GM12878 (cell line): ENCODE measurements around the gene CD38. TPM values are rescaled to one million over a fixed set of nuclear protein-coding genes. Genes with fewer than 3 reads are reported as not detected.

ENCODE experiments used
- ATAC-seq: fragments of 200-7000 bp; cut with Tn5 transposase; 3 replicates; pipeline ENCODE4 v1.9.1; 2020; ENCODE audit warnings: mild to moderate bottlenecking, moderate library complexity
- BruUV-seq: library from RNA; stranded (reverse); fragments of 400-500 nt; replicated peaks from 2 replicates; lab custom pipeline; 2021; lab: Mats Ljungman, UMichigan
- CTCF ChIA-PET: fragments of 300-600 bp; sonication (Branson Sonifier 250); formaldehyde crosslinking; extraction: SDS; loops from one replicate; lab custom pipeline; 2021; ENCODE audit warnings: inconsistent platforms; lab: Yijun Ruan, JAX
- POLR2A ChIA-PET: fragments of 350-600 bp; formaldehyde crosslinking; extraction: SDS; loops from one replicate; lab custom pipeline; 2021; ENCODE audit warnings: inconsistent platforms; lab: Charles Lee
- RAD21 ChIA-PET: fragments of 300-600 bp; sonication (Branson Sonifier 250); formaldehyde crosslinking; loops from one replicate; lab custom pipeline; 2023; ENCODE audit warnings: antibody characterized with exemption; ENCODE audit not compliant: unreplicated experiment; lab: Charles Lee
- SMC1A ChIA-PET: fragments of 300-600 bp; sonication (Branson Sonifier 250); formaldehyde crosslinking; loops from one replicate; lab custom pipeline; 2023; ENCODE audit not compliant: unreplicated experiment, uncharacterized antibody; lab: Charles Lee
- DNase-seq: peaks from one replicate; pipeline ENCODE4 v3.0.0-alpha.2; 2011; ENCODE audit warnings: low read depth, low spot score
- FAIRE-seq: peaks from 3 replicates; lab custom pipeline; 2011; peaks lifted over from hg19 to GRCh38; lab: Jason Lieb, UNC
- H2AFZ ChIP-seq: 2 replicates; pipeline ENCODE4 v1.6.0; 2011; ENCODE audit warnings: low read depth, low read length, control low read depth; ENCODE audit not compliant: control insufficient read depth
- H3K27ac ChIP-seq: 2 replicates; pipeline ENCODE4 v1.5.1; 2011; ENCODE audit warnings: control low read depth; ENCODE audit not compliant: control insufficient read depth, insufficient read depth
- H3K27me3 ChIP-seq, 2 experiments: replicated peaks in 1 of 2; 2 replicates each; pipeline versions ENCODE4 v1.6.0 to v1.6.1; 2011; ENCODE audit warnings: low read length in 1 of 2; ENCODE audit not compliant: control insufficient read depth in 2 of 2, insufficient read depth in 2 of 2
- H3K36me3 ChIP-seq, 2 experiments: 2 replicates each; pipeline ENCODE4 v1.5.1; 2011; ENCODE audit warnings: low read length in 1 of 2; ENCODE audit not compliant: control insufficient read depth in 2 of 2, insufficient read depth in 2 of 2
- H3K4me1 ChIP-seq: 2 replicates; pipeline ENCODE4 v1.6.1; 2011; ENCODE audit warnings: mild to moderate bottlenecking, low read length, moderate library complexity, mixed read lengths; ENCODE audit not compliant: control insufficient read depth, insufficient read depth
- H3K4me2 ChIP-seq: 2 replicates; pipeline ENCODE4 v1.6.0; 2011; ENCODE audit warnings: control low read depth; ENCODE audit not compliant: control insufficient read depth, insufficient read depth
- H3K4me3 ChIP-seq: fragments of 200-600 bp; sonication (generic); 2 replicates; pipeline ENCODE4 v1.5.1; 2016
- H3K79me2 ChIP-seq: 2 replicates; pipeline ENCODE4 v1.6.0; 2011; ENCODE audit warnings: low read length; ENCODE audit not compliant: control insufficient read depth, insufficient read depth
- H3K9ac ChIP-seq: 2 replicates; pipeline ENCODE4 v1.8.0; 2011; ENCODE audit warnings: low read length, control low read depth, mixed read lengths; ENCODE audit not compliant: control insufficient read depth, insufficient read depth
- H3K9me3 ChIP-seq: replicated peaks from 3 replicates; pipeline ENCODE4 v1.5.1; 2011; ENCODE audit warnings: mild to moderate bottlenecking, low read length; ENCODE audit not compliant: control insufficient read depth, insufficient read depth
- H4K20me1 ChIP-seq: 2 replicates; pipeline ENCODE4 v1.6.0; 2011; ENCODE audit not compliant: control insufficient read depth, insufficient read depth
- BCL11A ChIP-seq: IDR thresholded peaks from 2 replicates; pipeline ENCODE4 v1.6.1; 2011; ENCODE audit warnings: low read depth, low read length
- BRCA1 ChIP-seq: IDR thresholded peaks from 2 replicates; pipeline ENCODE4 v1.6.1; 2011; ENCODE audit warnings: low read depth, low read length, improper control_type of control experiment
- CBFB ChIP-seq: IDR thresholded peaks from 2 replicates; pipeline ENCODE4 v1.6.1; 2016; ENCODE audit warnings: antibody characterized with exemption, low read depth
- CHD2 ChIP-seq: IDR thresholded peaks from 2 replicates; pipeline ENCODE4 v1.6.1; 2011; ENCODE audit warnings: low read depth, low read length, improper control_type of control experiment, borderline replicate concordance
- E4F1 ChIP-seq: fragments of 450-650 bp; IDR thresholded peaks from 2 replicates; pipeline ENCODE4 v1.6.1; 2018; ENCODE audit warnings: borderline replicate concordance, mild to moderate bottlenecking; ENCODE audit not compliant: partially characterized antibody
- EED ChIP-seq: sonication (generic); IDR thresholded peaks from 2 replicates; pipeline ENCODE4 v1.6.1; 2016; ENCODE audit warnings: antibody characterized with exemption, low read depth
- IRF3 ChIP-seq: fragments of 450-650 bp; IDR thresholded peaks from 2 replicates; pipeline ENCODE4 v1.6.1; 2014; ENCODE audit warnings: mild to moderate bottlenecking
- MEF2A ChIP-seq: IDR thresholded peaks from 2 replicates; pipeline ENCODE4 v1.6.1; 2011; ENCODE audit warnings: low read depth, mild to moderate bottlenecking, low read length, moderate library complexity; ENCODE audit not compliant: insufficient read depth
- MXI1 ChIP-seq: fragments of 150-350 bp; IDR thresholded peaks from 2 replicates; pipeline ENCODE4 v1.6.1; 2011; ENCODE audit warnings: low read depth, mild to moderate bottlenecking, inconsistent platforms, low read length, improper control_type of control experiment
- RBBP5 ChIP-seq: fragments of 200-600 bp; sonication (generic); conservative IDR thresholded peaks from 2 replicates; pipeline ENCODE4 v1.6.1; 2016
- SIX5 ChIP-seq: IDR thresholded peaks from 2 replicates; pipeline ENCODE4 v1.6.1; 2011; ENCODE audit warnings: mild to moderate bottlenecking, low read depth, low read length, moderate library complexity; ENCODE audit not compliant: severe bottlenecking
- SMC3 ChIP-seq: IDR thresholded peaks from 2 replicates; pipeline ENCODE4 v1.6.1; 2011; ENCODE audit warnings: low read length, improper control_type of control experiment, borderline replicate concordance
- TCF12 ChIP-seq: IDR thresholded peaks from 2 replicates; pipeline ENCODE4 v1.6.1; 2011; ENCODE audit warnings: low read depth, mild to moderate bottlenecking, low read length
- YY1 ChIP-seq: IDR thresholded peaks from 2 replicates; pipeline ENCODE4 v1.6.1; 2011; ENCODE audit warnings: low read depth, mild to moderate bottlenecking, low read length
- ZNF217 ChIP-seq: fragments of 450-650 bp; IDR thresholded peaks from 2 replicates; pipeline ENCODE4 v1.6.1; 2017; ENCODE audit warnings: antibody characterized with exemption, mild to moderate bottlenecking
- ZSCAN29 ChIP-seq: fragments of 450-650 bp; IDR thresholded peaks from 2 replicates; pipeline ENCODE4 v1.6.1; 2017; ENCODE audit warnings: mild to moderate bottlenecking, moderate library complexity
- WGBS: methylation state at CpG from one replicate; pipeline ENCODE4 v1.1.6; 2016; ENCODE audit warnings: low lambda C conversion rate; ENCODE audit not compliant: insufficient replicate concordance, insufficient coverage; ENCODE audit errors: missing lambda C conversion rate; 5-methylcytosine and 5-hydroxymethylcytosine counted together
- in situ Hi-C: fragments of 300-500 bp; cut with MboI; formaldehyde crosslinking; loops from 9 replicates; pipeline ENCODE4 v1.14.3; 2018; ENCODE audit warnings: mixed read lengths
- intact Hi-C: fragments of 100-400 bp; cut with micrococcal nuclease; formaldehyde crosslinking; loops from one replicate; pipeline ENCODE4 v1.14.2; 2022; ENCODE audit not compliant: unreplicated experiment
- polyA plus RNA-seq, 11 experiments: library from polyadenylated mRNA; depleted of rRNA in 4 of 11; unstranded in 6 of 11; stranded (reverse) in 5 of 11; fragments of >200 nt; fragmentation: Nextera tagmentation in 4 of 11; fragmentation: Illumina TruSeq in 1 of 11; extraction: Ambion mirVana in 4 of 11; extraction: Trizol in 1 of 11; gene quantifications; 1 replicate in 1 of 11; 2 replicates in 10 of 11; pipeline versions ENCODE4 v1.2.1 to v1.2.3, GENCODE V29; 2011 to 2016; ENCODE audit warnings: inconsistent platforms in 2 of 11, missing spikeins in 2 of 11, low read depth in 1 of 11
- total RNA-seq, 4 experiments: library from RNA; depleted of rRNA in 3 of 4; stranded (reverse); fragments of >200 nt in 3 of 4; fragmentation: Illumina TruSeq in 1 of 4; extraction: Trizol in 1 of 4; gene quantifications; 2 replicates each; pipeline versions ENCODE4 v1.2.1 to v1.2.3, GENCODE V29; 2013 to 2021
- TF ChIP-seq, protein P1 (sequence below): IDR thresholded peaks from 2 replicates; pipeline ENCODE4 v1.6.1; 2012; ENCODE audit warnings: low read depth, low read length, improper control_type of control experiment
- TF ChIP-seq, protein P2 (sequence below): fragments of 450-650 bp; IDR thresholded peaks from 2 replicates; pipeline ENCODE4 v1.6.1; 2017; ENCODE audit warnings: mild to moderate bottlenecking
- TF ChIP-seq, protein P3 (sequence below): fragments of 450-650 bp; IDR thresholded peaks from 2 replicates; pipeline ENCODE4 v1.6.1; 2017; ENCODE audit warnings: low read depth, mild to moderate bottlenecking, moderate library complexity

The CD38 gene
- total and polyA plus RNA-seq, 10 of the 15 experiments (the other 5 are each of a cell fraction or from before 2014, with no cell fraction given): 3.5 to 39.8 (median 12.7) TPM

- ChIA-PET CTCF (interaction anchor here (0.9 to 1.4 kb wide), 2 partner anchors 13 kb away, joined by 3 read pairs; no protein-coding TSS in a partner anchor), RAD21 (no interaction called here), SMC1A (interaction anchor here (1.9 kb wide), 1 partner anchor 140 kb away, joined by 5 read pairs; no protein-coding TSS in a partner anchor), POLR2A (no interaction called here)
- no peak overlapping the region for H2AFZ ChIP-seq
- ATAC-seq (no peak), DNase-seq (no peak), FAIRE-seq (no peak)
- H3K4me1 ChIP-seq: no peaks in the 10 kb centered on the region
- no peaks in the 10 kb centered on the region; the same call in 1 of the 3 replicates for H3K9me3 ChIP-seq
- no peak overlapping the region for H3K27ac ChIP-seq
- intact Hi-C loops: no loop called here
- H3K36me3 ChIP-seq: no peaks in the 10 kb centered on the region
- H4K20me1 ChIP-seq: no peaks in the 10 kb centered on the region
- no peaks in the 10 kb centered on the region for H3K79me2 ChIP-seq
- WGBS: 0% methylated on average over 1 of the region's 1 CpG
- BruUV-seq: no TSS peak
- no peak overlapping the region for H3K9ac ChIP-seq
- H3K4me2 ChIP-seq: no peak overlapping the region
- no peaks in the 10 kb centered on the region for H3K27me3 ChIP-seq
- in situ Hi-C loops: no loop called here
- H3K4me3 ChIP-seq: no peak overlapping the region
- no peak for TF ChIP-seq YY1
- TF ChIP-seq, protein P1, sequence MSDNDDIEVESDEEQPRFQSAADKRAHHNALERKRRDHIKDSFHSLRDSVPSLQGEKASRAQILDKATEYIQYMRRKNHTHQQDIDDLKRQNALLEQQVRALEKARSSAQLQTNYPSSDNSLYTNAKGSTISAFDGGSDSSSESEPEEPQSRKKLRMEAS: no peak
- TF ChIP-seq, protein P2, sequence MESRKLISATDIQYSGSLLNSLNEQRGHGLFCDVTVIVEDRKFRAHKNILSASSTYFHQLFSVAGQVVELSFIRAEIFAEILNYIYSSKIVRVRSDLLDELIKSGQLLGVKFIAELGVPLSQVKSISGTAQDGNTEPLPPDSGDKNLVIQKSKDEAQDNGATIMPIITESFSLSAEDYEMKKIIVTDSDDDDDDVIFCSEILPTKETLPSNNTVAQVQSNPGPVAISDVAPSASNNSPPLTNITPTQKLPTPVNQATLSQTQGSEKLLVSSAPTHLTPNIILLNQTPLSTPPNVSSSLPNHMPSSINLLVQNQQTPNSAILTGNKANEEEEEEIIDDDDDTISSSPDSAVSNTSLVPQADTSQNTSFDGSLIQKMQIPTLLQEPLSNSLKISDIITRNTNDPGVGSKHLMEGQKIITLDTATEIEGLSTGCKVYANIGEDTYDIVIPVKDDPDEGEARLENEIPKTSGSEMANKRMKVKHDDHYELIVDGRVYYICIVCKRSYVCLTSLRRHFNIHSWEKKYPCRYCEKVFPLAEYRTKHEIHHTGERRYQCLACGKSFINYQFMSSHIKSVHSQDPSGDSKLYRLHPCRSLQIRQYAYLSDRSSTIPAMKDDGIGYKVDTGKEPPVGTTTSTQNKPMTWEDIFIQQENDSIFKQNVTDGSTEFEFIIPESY: no peak
- TF ChIP-seq RBBP5: no peak
- TF ChIP-seq BCL11A: no peak
- no peak for TF ChIP-seq BRCA1
- no peak for TF ChIP-seq SMC3
- TF ChIP-seq SIX5: no peak
- TF ChIP-seq MEF2A: no peak
- TF ChIP-seq TCF12: no peak
- no peak for TF ChIP-seq E4F1
- no peak for TF ChIP-seq IRF3
- TF ChIP-seq EED: no peak
- no peak for TF ChIP-seq CBFB
- no peak for TF ChIP-seq CHD2
- TF ChIP-seq, protein P3, sequence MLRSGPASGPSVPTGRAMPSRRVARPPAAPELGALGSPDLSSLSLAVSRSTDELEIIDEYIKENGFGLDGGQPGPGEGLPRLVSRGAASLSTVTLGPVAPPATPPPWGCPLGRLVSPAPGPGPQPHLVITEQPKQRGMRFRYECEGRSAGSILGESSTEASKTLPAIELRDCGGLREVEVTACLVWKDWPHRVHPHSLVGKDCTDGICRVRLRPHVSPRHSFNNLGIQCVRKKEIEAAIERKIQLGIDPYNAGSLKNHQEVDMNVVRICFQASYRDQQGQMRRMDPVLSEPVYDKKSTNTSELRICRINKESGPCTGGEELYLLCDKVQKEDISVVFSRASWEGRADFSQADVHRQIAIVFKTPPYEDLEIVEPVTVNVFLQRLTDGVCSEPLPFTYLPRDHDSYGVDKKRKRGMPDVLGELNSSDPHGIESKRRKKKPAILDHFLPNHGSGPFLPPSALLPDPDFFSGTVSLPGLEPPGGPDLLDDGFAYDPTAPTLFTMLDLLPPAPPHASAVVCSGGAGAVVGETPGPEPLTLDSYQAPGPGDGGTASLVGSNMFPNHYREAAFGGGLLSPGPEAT: no peak
- TF ChIP-seq MXI1: no peak
- TF ChIP-seq ZNF217: no peak
- no peak for TF ChIP-seq ZSCAN29
Measured at GRCh38 chr4:15742637-15743036, 35.5 kb upstream of the CD38 start.
